ENCODE data around the gene GMDS. TPM values are rescaled to one million over a fixed set of nuclear protein-coding genes. Genes with fewer than 3 reads are reported as not detected.

The GMDS gene
- total and polyA plus RNA-seq, 2 of the 13 experiments (the other 11 are each of a cell fraction or from before 2014, with no cell fraction given), result 64.4 to 112 TPM

DNA sequence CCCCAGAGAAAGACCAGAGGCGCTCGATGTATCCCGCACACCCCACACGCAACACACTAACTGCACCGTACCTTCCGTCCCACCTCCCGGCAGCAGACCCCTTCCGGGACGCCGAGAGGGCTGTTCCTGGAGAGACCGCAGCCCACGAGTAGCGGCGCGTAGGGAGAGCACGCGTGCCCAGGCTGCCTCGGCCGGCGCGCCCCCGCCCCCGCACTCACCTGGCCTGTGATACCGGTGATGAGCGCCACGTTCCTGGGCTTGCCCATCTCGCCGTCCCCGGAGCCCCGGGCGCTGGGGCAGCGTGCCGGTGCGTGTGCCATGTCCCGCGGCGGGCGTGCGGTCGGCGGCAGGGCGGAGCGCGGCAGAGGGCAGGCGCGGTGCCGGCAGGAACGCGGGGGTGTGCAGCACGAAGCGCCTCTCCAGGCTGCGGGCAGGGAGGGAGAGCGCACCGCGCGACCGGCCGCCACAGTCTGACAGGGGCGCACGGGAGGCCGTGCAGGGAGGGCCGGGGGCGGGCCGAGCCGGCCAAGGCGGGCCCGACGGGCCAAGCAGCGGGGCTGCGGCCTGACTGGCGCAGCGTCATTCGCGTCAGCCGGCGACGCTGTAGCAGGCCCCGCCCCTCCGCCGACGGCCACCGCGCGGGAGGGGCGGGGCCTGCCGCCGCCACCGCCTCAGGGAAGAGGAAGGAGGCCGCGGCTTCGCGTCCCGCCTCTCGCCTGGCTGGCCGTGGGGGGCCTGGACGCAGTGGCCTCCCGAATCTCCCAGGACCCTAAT is at the start of gene GMDS (continued):
- TF ChIP-seq ZBTB43 (CRISPR knock-in tag; conservative IDR thresholded peaks at IDR 0.05), result peak; percentile 70; the same call in 1 of the 2 replicates
- peak; percentile 23; the same call in 1 of the 2 replicates for TF ChIP-seq ZNF691 (CRISPR knock-in tag; IDR thresholded peaks at IDR 0.05; ENCODE audit: borderline replicate concordance, low read depth)
- peak; percentile 78 for TF ChIP-seq CBX1 (IDR thresholded peaks at IDR 0.05; ENCODE audit: low read depth)
- no peak for TF ChIP-seq IKZF1 (IDR thresholded peaks at IDR 0.05)
- TF ChIP-seq, protein P1, sequence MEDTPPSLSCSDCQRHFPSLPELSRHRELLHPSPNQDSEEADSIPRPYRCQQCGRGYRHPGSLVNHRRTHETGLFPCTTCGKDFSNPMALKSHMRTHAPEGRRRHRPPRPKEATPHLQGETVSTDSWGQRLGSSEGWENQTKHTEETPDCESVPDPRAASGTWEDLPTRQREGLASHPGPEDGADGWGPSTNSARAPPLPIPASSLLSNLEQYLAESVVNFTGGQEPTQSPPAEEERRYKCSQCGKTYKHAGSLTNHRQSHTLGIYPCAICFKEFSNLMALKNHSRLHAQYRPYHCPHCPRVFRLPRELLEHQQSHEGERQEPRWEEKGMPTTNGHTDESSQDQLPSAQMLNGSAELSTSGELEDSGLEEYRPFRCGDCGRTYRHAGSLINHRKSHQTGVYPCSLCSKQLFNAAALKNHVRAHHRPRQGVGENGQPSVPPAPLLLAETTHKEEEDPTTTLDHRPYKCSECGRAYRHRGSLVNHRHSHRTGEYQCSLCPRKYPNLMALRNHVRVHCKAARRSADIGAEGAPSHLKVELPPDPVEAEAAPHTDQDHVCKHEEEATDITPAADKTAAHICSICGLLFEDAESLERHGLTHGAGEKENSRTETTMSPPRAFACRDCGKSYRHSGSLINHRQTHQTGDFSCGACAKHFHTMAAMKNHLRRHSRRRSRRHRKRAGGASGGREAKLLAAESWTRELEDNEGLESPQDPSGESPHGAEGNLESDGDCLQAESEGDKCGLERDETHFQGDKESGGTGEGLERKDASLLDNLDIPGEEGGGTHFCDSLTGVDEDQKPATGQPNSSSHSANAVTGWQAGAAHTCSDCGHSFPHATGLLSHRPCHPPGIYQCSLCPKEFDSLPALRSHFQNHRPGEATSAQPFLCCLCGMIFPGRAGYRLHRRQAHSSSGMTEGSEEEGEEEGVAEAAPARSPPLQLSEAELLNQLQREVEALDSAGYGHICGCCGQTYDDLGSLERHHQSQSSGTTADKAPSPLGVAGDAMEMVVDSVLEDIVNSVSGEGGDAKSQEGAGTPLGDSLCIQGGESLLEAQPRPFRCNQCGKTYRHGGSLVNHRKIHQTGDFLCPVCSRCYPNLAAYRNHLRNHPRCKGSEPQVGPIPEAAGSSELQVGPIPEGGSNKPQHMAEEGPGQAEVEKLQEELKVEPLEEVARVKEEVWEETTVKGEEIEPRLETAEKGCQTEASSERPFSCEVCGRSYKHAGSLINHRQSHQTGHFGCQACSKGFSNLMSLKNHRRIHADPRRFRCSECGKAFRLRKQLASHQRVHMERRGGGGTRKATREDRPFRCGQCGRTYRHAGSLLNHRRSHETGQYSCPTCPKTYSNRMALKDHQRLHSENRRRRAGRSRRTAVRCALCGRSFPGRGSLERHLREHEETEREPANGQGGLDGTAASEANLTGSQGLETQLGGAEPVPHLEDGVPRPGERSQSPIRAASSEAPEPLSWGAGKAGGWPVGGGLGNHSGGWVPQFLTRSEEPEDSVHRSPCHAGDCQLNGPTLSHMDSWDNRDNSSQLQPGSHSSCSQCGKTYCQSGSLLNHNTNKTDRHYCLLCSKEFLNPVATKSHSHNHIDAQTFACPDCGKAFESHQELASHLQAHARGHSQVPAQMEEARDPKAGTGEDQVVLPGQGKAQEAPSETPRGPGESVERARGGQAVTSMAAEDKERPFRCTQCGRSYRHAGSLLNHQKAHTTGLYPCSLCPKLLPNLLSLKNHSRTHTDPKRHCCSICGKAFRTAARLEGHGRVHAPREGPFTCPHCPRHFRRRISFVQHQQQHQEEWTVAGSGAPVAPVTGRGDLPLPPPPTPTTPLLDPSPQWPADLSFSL (CRISPR knock-in tag; IDR thresholded peaks at IDR 0.05), result no peak
- peak; percentile 12; the same call in 1 of the 2 replicates for TF ChIP-seq BCL6 (CRISPR knock-in tag; IDR thresholded peaks at IDR 0.05)
- TF ChIP-seq GATAD1 (CRISPR knock-in tag; IDR thresholded peaks at IDR 0.05), result 0 out of 2 replicates have a peak, but pooled peaks have one; percentile 21
- no peak for TF ChIP-seq ZBTB1 (CRISPR knock-in tag; IDR thresholded peaks at IDR 0.05; ENCODE audit: borderline replicate concordance)
- TF ChIP-seq ZNF790 (CRISPR knock-in tag; IDR thresholded peaks at IDR 0.05; ENCODE audit: borderline replicate concordance), result peak; percentile 90; the same call in 1 of the 2 replicates
- peak; percentile 31; the same call in 1 of the 2 replicates for TF ChIP-seq KLF13 (CRISPR knock-in tag; IDR thresholded peaks at IDR 0.05)
- TF ChIP-seq ZNF337 (CRISPR knock-in tag; IDR thresholded peaks at IDR 0.05; ENCODE audit: borderline replicate concordance, low read depth), result no peak
- TF ChIP-seq ZNF580 (CRISPR knock-in tag; IDR thresholded peaks at IDR 0.05; ENCODE audit: borderline replicate concordance, low read depth), result no peak
- TF ChIP-seq POLR2G (IDR thresholded peaks at IDR 0.05; ENCODE audit: low read depth, low read length), result peak; percentile 90
- TF ChIP-seq KLF16 (CRISPR knock-in tag; IDR thresholded peaks at IDR 0.05), result peak in 1 of 2 experiments; percentile 56; a peak in 3 of 4 replicates
- peak; percentile 53 for TF ChIP-seq PHF5A (CRISPR knock-in tag; IDR thresholded peaks at IDR 0.05; ENCODE audit: low read depth, unreplicated experiment)
- TF ChIP-seq, protein P2, sequence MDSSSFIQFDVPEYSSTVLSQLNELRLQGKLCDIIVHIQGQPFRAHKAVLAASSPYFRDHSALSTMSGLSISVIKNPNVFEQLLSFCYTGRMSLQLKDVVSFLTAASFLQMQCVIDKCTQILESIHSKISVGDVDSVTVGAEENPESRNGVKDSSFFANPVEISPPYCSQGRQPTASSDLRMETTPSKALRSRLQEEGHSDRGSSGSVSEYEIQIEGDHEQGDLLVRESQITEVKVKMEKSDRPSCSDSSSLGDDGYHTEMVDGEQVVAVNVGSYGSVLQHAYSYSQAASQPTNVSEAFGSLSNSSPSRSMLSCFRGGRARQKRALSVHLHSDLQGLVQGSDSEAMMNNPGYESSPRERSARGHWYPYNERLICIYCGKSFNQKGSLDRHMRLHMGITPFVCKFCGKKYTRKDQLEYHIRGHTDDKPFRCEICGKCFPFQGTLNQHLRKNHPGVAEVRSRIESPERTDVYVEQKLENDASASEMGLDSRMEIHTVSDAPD (CRISPR knock-in tag; IDR thresholded peaks at IDR 0.05), result no peak
- TF ChIP-seq TMF1 (CRISPR knock-in tag; IDR thresholded peaks at IDR 0.05; ENCODE audit: low read depth), result peak; percentile 98
- TF ChIP-seq FOXM1 (CRISPR knock-in tag; IDR thresholded peaks at IDR 0.05), result no peak
- TF ChIP-seq DMAP1 (CRISPR knock-in tag; IDR thresholded peaks at IDR 0.05), result peak; percentile 63
